ENCODE measurements around the gene EVA1A.

GRCh38 chr2:75540994-75541393, 19.7 kb downstream of the EVA1A start:
- TF ChIP-seq CTCF (conservative IDR thresholded peaks at IDR 0.05 in 1 of 2, IDR thresholded peaks at IDR 0.05 in 1 of 2; ENCODE audit: low read depth in 1 of 2, low read length in 2 of 2): no peak
- no peak for TF ChIP-seq EZH2 (IDR thresholded peaks at IDR 0.05; ENCODE audit: low read length, missing control alignments)

Measured in fibroblast of lung (primary cell).